Stimulated activated CD4-positive, alpha-beta T cell treated with anti-CD3 and anti-CD28 coated beads, Interleukin-4, amount 100 ng/mL, for 1 hour (primary cell): ENCODE results near the gene VGF.

Experiments
- DNase-seq: peaks from one replicate; pipeline ENCODE4 v3.0.0-alpha.2; 2020

The VGF gene

DNA sequence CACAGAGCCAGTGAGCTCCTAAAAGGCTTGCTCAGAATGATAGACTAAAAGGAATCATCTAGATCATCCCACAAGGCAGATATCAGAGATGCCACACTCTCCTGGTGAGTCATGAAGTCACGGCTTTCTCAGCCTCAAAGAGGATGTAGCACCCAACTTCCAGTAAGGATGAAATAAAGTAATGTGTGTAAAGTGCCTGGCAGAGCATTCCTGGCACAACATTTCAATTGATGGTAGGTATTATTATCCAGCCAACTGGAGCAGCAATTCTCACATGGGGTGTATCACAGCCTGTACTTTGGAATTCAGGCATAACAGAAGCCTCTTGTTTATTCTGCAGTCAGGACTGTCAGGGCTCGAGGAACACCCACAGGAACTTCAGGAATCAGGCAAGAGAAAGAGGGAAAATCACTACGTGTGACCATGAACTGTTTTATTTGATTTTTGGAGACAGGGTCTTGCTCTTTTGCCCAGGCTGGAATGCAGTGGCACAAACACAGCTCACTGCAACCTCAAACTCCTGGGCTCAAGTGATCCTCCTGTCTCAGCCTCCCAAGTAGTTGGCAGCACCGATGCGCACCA, 20.0 kb upstream of the VGF start:
- no peak for DNase-seq

DNA sequence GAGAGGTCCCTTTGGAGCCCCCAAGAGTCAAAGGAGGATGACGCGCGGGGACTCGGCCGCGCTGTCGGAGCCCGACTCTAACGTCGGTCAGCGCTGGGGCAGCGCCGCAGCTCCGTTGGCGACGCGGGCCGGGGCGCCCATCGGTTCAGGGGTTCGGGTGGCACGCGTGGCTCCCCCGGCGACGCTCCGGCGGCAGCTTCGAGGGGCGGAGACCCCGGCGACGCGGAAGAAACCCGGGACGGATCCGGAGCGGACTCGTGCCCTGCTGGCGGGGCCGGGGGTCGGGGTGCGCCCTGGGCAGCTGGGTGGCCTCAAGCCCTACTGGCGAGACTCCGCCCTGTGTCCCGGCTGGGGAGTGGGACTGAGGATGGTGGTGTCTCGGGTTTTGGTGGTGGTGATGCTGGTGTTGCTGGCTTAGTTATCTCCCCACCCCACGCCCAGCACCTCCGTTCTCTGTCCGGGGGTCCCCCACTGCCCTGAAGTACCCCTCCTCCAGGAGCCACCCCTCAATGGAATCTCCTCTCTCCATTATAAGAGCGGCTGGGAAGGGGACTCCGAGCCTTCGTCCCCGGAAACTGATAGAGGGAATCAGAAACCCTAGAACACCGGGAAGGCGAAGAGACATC, 14.9 kb upstream of the VGF start, which contains the start of gene NAT16:
Gene NAT16, minus strand, starts transcription at position 164 of the 626 bp plus-strand sequence. CDS start 5,486 bp downstream, outside the sequence.
- DNase-seq: no peak

DNA sequence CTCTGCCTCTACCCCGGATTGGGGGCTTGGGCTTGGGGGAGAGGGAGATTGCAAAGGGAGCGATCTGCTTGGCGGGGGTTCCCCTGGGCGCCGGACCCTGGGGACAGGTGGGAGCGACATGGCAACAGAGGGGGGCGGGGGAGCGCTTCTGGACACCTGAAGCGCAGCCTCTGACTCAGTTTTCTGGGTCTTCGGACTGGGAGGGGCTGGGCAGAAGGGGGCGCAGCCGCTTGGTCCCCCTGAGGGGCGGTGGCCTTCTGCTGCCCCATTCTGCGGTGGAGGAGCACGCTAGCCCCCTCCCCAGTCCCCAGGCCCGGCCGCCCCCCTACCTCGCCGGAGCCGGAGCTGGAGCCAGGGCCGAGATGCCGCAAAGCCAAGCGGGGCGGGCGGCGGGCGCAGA, 14.3 kb upstream of the VGF start:
- DNase-seq: no peak

DNA sequence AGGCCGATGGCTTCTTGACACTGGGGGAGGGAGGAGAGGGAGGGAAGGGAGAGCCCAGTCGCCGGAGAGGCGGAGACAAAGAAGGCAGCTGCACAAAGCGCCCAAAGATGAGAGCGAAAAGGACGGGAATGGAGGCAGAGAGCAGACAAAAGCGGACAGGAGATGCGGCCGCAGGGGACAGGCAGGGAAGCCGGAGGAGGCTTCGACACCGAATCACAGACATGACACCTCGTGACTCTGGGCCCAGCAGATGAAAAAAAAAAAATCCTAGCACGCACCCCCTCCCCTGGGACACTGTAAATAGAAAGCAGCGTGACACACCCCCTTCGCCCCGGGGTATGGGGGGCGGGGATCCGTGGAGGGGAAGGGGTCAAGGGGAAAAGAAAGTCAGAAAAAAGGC, 13.7 kb upstream of the VGF start:
- DNase-seq: no peak

DNA sequence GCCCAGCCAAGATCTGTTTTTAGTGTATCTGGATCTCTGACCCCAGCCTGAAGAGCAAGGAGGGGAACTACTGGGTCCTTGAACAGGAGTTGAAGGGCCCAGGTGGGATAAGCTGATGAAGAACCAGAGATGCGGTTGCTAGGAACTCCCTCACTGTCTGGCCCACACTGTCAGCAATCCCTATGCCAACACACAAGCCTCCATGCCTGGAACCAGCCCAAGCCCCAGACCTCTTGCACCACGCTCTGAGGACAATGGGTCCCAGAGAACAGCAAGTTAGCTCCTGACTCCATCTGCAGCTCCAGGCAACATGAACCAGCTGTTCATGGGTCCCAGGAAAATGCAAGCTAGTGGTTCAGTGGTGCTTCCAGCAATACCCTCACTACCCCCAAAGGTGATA, 12.3 kb upstream of the VGF start:
- DNase-seq: no peak

DNA sequence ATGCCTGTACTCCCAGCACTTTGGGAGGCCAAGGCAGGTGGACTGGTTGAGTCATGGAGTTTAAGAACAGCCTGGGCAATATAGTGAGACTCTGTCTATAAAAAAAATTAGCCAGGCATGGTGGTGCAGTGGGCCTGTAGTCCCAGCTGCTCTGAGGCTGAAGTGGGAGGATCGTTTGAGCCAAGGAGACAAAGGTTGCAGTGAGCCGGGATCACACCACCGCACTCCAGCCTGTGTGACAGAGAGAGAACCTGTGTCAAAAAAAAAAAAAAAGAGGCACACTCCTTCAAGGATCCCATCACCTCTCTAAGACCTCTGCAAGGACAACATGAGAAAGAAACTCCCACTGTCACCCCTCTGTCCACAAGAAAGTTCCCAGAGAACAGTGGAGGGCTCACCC, 10.3 kb upstream of the VGF start:
- no peak for DNase-seq

DNA sequence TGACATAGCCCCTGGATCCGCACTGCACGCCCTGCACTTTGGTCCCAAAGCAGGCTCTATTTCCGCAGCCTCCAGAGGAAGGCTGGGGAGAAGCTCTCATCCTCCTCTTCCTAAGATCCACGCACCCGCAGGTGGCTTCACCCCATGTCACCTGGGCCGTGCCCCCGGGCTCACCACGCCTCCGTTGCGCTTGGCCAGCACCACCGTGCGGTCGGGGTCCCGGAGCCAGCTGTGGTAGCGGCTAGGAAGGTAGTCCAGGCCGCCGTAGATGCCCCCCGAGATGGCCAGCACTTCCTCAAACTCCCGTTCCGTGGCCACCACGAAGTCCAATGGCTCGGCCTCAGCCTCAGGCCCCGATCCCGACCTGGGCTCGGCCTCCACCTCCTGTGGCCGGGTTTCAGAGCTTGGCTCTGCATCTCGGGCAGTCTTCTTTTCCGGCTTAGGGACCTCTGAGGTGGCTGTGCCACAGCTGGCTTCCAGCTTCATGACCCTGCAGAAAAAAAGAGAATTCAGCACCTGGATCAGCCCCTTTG, 9.0 kb upstream of the VGF start:
- DNase-seq: no peak

DNA sequence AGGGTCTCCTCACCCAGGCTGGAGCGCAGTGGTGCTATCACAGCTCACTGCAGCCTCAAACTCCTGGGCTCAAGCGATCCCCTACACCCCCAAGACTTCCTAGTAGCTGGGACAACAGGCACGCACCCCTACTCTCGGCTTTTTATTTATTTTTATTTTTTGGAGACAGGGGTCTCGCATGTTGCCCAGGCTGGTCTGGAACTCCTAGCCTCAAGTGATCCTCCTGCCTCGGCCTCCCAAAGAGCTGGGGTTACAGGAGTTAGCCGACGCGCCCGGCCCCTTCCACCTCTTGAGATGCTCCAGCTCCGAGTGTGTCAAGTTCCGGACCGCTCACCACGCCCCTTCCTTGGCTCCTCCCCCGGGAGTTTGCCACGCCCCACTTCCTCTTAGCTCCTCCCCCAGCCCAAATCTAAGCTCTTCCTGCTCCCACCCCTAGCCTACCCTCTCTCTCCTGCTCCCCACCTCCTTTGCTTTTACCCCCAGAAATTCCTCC, 8.4 kb upstream of the VGF start:
- DNase-seq: peak; percentile 60

DNA sequence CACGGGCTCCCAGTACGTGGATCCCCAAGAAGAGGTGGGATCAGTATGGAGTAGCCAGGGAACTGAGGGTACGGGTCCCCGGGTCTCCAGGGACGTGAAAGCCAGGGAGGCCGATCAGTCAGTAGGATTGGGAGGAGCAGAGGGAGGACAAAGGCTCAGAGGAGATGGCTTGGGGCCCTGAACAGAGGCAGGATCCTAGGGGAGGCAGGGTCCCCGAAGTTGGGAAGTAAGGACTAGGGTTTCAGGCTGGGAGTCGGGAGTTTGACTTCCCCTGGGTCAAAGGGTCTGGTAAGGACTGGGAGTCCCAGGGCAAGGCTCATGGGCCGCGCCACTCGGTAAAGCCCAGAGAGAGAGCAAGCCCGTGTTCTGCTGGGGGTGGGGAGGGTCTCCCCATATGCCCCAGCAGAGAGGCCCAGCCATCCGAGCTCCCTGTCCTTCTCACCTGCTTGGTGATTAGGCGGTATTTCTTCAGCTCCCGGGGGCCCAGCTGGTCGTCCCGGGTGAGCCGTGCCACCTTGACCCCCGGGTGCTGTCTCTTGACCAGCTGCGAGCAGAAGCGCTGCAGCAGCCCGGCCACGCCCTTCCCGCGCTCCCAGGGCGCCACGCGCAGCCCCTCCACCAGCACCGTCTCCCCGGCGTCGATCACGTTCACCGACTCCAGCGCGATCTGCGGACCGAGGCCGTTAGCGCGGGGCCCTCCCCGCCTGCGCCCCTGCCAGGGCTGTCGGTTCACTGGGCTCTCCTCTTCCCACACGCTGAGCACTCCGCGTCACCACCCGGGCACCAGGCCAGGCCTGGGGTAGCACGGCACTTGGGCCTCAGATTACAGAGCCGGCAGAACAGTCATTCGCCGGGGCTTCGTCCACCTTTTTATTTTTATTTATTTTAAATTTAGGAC, 7.7 kb upstream of the VGF start:
- DNase-seq: no peak

DNA sequence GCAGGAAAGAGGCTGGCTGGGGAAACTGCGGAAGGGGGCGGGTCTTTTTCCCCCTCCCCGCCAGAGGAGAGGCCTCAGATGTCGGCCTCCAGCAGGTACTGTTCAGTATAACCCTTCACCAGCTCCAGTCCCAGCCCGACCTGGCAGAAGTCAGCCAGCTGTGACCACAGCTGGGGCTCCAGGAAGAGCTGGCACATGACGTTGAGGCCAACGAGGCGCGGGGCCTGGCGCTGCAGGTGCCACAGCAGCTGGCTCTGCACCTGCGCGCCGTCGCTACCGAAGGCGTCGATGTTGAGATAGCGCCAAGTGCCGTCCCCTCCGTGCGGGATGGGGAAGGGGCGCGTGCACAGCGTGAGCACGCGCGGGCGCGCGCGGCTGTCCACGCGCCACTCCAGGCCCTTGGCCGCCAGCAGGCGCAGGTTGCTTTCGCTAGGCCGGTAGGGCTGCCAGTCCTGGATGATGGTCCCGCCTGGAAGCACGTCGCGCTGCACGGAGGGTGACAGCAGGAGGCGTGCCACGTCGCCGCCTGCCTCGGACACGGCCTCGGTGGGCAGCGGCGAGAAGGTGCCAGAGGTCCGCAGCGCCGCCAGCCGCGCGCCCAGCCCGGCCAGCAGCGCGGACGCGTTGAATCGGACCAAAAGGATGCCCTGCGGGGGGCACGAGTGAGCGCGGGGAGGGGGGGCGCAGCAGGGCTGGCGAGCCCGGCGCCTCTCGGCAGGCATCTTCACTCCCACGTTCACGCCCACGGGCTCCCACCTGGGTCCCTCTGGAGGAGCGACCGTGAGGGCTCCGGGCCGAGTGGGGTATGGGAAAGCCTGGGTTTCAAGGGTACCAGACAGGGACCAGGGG, 6.9 kb upstream of the VGF start:
- no peak for DNase-seq

DNA sequence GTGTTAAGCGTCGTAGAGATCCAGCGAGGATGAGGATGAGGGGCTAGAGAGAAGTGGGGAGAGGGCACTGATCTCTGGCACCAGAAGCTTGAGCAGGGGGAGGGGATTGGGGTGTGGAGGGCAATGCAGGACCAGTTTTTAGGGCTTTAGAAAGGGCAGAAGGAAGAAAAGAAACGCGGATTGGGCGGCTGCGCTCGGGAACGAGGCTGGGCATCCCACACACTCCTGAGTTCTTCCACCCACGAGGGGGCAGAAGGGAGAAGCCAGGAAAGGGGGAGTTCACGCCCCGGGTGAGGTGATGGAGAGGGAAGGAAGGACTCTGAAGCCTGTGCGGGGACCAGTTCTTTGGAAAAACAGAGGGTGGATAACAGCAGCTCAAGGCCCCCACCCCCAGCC, 6.1 kb upstream of the VGF start:
- no peak for DNase-seq

DNA sequence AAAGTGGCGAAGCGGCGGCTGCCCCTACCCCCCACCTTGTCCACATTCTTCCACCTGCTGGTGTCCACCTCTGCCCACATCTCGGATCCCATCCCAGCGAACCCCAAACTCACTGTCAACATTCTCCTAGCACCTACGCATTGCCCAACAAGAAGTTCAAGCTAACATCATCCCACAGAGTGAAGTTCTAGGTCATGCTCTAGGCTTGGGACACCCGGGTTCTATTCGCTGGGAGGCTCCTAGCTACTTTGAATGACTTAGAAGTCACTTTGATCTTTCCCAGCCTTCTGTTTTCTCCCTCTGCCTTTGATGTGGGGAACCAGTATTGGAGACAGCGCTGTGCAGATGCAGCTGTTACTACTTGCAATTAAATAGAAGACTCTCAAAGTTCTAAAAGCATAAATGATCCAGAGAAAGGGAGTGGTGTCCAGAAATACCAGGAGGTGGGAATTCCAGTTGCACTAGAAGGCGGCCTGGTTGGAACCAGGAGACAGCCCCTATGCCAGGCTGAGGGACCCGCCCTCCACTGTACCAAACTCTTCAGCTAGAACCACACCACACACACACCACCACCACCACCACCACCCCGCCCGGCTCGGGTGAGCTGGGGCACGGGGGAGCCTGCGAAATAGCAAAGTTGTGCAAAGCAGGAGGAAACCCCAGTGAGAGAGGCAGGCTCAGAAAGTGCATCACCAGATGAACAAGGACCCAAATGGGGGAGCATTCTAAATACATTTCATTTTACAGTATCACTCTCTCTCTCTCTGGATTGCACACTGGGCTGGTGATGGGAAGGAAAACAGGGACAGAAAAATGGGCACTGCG, 5.5 kb upstream of the VGF start:
- DNase-seq: no peak

DNA sequence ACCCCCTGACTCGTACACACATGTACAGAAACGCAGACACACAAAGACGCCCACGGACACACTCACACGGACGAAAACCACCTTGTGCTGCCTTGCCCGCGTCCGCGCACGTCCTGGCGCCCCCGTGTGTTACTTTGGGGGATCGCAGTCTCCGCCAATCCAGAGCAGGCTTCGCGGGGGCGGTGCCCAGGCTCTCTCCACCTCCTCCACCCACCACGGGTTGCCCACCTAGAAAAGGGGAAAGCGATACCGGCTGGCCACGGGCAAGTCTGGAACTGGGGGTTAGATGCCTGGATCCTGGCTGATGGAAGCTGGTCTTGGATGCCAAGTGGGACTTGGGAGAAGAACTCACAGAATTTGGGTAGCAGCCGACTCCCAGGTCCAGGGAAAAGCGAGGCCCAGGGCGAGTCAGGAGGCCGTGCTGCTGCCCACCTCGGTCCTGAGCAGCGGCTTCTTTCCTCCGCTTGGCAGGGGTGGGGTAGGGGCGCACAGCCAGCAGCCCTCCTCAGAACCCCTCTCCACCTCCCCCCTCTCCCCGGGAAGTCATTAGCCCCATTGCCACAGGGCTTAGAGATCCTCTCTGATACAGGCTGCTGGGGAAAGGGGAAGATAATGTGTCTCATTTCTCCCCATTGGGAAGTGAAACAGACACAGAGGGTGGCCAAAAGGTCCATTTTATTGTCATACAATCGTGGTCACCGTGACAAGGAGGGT, 4.6 kb upstream of the VGF start:
- DNase-seq: peak; percentile 83

DNA sequence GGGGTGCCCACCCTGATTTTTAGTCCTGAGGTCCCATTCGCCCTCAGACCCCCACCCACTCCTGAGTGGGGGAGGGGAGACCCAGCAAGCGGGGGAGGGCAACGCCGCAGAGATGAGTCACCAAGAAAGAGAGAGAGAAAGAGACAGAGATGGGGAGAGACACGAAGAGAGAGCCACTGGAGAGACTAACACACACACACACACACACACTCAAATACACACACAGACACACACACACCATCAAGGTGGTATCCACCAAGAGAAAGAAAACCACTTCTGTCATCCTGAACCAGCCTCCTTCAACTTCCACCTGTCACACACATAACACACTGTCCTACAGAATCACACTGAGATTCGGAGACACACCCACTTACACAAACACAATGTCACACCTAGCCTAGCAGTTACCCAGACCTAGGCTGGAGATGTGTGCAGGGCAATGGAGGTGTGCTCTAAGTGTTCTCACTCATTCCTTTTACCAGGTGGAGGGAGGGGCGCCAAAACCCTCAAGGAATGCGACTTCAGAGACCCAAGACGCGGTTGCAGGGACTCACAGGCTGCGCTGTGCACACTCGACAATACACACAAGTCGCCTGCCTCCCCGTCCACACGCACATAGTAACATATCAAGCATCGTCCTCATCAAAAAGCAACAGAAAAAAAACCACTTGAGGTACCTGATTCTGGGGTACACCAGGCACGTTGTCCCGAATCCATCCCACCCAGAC, 3.9 kb upstream of the VGF start:
- DNase-seq: no peak

DNA sequence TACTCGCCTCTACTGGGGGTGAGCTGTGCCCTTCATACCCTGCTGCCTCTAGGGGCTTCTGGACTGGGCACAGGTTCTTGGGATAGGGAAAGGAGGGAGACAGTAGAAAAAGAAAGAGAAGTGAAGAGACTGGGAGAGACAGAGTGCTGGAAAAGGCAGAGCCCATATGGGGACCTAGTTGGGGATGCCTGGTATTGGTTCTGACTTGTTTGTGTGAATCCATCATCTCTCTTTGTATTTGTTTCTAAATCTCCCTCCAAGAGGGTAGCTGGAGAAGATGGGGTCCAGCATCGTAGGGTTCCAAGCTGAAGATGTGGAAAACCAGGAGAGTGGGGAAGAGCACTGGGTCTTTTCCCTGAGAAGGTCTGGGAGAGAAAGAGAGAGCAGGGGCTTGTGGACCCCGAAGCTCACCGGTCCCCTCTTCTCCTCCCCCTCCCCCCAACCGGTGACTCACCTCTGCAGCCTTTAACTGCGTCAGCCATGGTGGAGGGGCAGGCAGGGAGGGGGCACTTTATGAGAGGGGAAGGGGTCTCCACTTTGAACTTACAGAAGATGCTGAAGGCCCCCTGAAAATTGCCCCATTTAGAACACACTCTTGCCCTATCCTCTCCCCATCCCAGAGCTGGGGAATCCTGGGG, 3.2 kb upstream of the VGF start:
- DNase-seq: peak; percentile 37

DNA sequence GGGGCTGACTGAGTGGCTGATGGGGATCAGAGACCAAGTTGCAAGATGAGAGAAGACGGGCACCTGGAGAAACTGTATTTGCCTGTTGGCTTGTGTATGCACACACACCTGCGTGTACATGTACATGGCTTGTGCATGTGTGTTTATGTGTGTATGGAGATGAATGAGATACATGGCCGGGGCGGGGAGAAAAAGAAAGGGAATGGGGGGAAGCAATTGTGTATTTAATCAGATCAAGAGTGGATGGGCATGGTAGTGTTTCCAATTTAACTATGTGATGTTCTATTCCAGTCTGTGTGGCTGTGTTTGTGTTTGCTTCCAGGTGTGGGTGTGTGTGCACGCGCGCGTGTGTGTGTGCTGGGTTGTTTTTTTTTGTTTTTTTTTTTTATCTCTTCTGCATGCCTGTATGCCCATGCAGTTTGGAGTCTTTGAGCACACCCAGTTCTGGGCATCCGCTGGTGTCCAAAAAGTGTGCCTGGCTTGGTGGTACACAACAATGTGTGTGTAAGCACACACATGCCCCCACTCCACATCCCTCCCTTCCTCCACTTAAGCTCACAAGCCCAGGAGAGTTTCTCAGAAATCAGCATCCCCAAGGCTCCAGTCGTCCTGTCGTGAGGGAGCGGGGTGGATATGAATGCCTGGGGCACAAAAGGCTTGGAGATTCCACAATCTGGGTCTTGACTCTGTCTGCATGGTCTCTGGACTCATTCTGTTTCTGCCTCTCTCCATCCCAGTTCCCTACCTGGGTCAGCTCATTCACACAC, 2.5 kb upstream of the VGF start:
- no peak for DNase-seq

DNA sequence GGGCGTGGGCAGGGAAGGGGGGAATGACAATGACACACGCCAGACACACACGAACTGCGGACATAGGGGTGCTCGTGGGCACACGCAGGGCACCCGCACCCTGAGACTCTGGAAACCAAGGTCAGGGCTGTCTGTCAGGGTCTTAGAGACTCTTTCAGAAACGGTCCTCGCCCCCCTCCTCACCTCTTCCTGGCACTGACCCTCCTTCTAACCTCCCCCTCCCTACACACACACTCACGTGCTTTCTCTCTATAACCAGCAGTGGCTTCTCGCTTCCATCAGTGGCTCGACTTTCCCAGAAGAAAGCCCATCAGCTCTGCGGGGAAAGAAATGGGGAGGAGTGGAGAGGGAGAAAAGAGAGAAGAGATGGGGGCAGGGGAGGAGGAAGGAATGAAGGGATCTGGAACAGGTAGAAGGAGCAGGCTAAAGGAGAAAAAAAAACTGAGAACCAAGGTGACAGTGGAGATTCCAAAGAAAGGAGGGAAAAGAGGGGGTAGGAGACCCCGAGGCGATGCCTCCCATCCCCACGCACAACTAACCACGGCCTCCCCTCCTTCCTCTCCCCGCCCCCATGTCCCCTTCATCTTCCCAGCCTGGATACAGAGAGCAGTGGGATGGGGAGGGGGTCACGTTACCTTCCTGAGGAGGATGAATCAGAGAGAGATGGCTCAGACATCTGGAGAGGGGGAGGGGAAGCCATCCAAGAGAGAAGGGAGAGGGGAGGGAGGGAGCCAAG, 1.7 kb upstream of the VGF start:
- no peak for DNase-seq

DNA sequence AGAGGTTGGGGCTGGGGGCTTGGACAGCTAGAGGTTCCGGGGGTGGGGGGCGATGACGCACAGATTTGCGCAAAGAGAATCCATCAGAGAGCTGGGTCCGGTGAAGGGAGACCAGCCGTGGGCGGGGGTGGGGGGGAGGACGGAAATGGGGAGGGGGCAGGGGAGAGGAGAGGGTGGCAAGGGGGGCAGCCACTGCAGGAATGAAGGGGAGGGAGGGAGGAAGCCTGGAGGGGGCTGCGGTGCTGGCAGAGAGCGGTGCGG, 1.2 kb upstream of the VGF start:
- no peak for DNase-seq
